HG03520 (cell line): ENCODE measurements around the gene TMEM190.
A peak's percentile ranks its signal among the peaks of the same experiment; 100 is the strongest.
"Not testable (repeated sequence)": the region's sequence is repeated elsewhere in the genome, so short reads cannot be mapped to it uniquely, and the experiment has no call there.

Experiments used
- ATAC-seq: cut with Tn5 transposase; IDR thresholded peaks from one replicate; pipeline ENCODE4 v1.9.1; 2021; ENCODE audit warnings: mild to moderate bottlenecking, moderate library complexity; ENCODE audit not compliant: unreplicated experiment

TMEM190 gene

DNA sequence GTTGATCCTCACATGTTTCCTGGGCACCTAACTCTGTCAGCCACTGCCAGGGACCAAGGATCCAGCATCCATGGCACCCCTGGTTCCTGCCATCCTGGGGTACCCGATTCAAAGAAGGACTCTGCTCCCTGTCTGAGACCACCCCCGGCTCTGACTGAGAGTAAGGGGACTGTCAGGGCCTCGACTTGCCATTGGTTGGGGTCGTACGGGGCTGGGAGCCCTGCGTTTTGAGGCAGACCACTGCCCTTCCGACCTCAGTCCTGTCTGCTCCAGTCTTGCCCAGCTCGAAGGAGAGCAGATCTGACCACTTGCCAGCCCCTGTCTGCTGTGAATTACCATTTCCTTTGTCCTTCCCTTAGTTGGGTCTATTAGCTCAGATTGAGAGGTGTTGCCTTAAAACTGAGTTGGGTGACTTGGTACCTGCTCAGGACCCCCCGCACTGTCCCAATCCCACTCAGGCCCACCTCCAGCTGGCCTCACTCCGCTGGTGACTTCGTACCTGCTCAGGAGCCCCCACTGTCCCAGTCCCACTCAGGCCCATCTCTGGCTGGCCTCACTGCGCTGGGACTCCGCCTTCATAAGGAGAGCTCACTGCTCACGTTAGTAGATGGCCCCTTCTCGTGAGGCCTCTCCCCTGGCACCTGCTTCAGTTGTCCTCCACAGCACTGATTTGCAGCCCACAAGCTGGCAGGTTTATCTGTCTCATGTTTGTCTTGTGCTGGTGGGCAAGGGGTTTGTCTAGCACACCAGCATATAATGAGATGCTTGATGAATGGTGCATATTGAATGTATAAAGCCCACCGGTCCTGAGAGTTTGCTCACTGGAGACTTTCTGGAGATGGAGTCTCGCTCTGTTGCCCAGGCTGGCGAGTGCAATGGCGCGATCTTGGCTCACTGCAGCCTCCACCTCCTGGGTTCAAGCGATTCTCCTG is 13.0 kb downstream of the TMEM190 start:
- no peak for ATAC-seq

DNA sequence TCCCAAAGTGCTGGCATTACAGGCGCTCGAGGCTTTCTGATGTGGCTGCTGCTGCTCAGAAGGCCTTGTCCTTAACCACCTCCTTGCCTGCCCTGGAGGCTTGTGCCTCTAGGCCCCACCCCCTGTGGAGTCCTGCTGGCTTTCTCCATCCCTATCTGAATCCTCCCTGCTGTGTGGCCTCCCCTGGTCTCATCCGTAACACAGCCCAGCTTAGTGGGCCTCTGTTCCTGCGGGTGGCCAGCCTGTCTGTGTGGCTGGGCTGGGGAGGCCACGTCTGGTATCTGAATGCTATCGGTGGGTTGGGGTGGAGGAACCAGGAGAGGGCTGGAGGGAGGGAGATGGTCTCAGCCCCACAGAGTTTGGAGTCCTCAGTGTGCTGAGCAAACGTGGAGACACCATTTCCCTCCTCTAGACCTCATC is 13.8 kb downstream of the TMEM190 start:
- no peak for ATAC-seq

GRCh38 chr19:55391191-55391670 is 14.6 kb downstream of the TMEM190 start:
- no peak for ATAC-seq

- ATAC-seq = no peak
Observed at GRCh38 chr19:55391702-55392615, 15.3 kb downstream of the TMEM190 start.

DNA sequence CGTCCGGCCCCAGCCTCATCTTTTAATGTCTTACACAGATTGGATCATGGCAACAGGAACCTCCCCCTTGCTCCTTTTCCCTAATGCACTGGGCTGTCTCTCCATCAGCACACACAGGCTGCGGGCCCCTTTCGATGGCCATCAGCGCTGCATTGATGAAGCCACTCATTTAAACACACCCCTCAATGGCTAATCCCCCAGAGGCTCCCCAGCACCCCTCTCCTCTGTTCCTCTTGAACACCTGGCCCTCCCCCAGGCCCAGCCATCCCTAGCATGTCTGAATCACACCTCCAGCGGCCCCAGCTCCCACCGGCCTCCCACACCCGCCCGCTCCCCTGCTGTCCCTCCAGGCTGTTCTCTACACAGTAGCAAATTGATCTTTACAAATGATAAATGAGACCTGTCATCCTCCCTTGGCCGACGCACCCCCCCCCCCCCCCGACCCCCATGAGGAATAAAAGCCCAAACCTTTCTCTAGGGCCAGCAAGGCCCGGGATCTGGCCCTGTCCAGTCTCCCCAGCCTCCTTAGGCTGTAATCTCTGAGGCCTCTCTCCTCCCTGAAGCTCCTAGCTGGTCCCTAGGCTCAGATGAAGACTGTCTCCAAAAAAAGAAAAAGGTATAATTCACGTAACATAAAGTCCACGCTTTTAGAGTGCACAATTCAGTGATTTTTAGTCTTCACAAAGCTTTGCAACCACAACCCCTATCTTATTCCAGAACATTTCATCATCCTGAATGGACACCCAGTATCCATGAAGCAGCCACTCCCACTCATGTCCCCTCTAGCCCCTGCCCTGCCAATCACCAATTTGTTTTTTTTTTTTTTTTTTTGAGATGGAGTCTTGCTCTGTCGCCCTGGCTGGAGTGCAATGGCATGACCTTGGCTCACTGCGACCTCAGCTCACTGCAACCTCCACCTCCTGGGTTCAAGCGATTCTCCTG is 16.5 kb downstream of the TMEM190 start:
- ATAC-seq = no peak

DNA sequence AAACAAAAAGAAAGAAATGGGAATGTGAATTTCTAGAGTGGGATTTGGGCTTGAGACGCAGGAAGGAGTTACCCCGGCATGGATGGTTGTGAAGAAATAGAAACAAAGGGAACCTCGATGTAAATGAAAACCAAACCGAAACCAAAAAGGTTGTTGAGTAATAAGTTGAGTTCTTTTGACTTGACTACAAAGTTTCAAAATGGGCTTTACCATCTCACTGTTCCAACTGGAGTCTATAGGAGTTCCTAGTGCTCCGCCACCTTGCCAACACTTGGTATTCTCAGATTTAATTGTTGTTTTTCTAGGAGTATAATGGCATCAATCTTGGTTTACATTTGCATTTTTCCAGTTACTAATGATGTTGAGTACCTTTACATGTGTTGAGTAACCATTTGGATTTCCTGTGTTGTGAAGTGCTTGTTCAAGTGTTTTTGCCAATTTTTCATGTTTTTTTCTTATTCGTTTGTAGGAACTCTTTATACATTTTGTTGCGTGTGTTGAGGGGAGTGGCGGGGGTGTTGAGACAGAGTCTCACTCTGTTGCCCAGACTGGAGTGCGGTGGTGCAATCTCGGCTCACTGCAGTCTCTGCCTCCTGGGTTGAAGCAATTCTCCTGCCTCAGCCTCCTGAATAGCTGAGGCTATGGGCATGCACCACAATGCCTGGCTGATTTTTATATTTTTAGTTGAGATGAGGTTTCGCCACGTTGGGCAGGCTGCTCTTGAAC is 21.7 kb downstream of the TMEM190 start:
- no peak for ATAC-seq

- ATAC-seq = no peak
Observed at GRCh38 chr19:55400281-55401087, 23.9 kb downstream of the TMEM190 start.

DNA sequence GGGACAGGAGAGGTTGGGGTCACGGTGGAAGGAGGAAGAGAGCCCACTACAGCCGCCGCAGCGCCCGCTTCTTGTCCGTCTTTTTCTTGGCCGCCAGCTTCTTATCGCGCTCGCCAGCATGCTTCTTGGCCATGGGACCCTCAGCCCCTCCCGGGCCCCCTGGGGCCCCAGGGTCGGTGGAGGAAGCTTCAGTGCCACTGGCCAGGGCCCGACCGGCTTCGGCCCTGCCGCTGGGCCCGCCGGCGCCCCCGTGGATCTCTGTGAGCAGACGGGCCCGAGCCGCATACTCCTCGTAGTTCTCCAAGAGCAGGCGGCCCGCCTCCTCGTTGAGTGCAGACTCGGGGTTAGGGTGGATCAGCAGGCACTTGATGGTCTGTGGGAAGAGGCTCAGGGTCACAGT is 24.8 kb downstream of the TMEM190 start:
- not testable (repeated sequence) for ATAC-seq

DNA sequence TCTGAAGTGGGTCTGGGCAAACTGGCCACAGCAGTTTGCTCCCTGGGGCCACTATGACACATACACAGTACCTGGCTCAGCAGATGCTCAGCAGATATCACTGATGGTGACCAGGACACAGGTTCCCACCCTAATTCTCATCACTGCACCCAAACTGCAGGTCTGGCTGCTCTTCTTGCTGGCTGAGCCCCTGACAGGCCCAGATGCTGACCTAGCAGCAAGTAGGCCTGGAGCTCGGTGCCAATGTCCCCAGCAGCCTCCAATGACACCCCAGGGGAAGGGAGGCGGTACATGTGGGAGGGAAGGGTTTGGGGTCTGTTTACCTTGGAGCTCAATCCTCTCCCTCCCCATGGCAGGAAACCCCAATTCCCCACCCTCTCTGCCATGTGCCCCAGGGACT is 25.9 kb downstream of the TMEM190 start:
- no peak for ATAC-seq

GRCh38 chr19:55405638-55406037 is 29.0 kb downstream of the TMEM190 start:
- ATAC-seq = no peak

GRCh38 chr19:55406091-55406825 is 29.6 kb downstream of the TMEM190 start:
- ATAC-seq = no peak

GRCh38 chr19:55406826-55407549 is 30.4 kb downstream of the TMEM190 start:
- peak; percentile 2 for ATAC-seq

- not testable (repeated sequence) for ATAC-seq
Observed at GRCh38 chr19:55407550-55407799, 30.8 kb downstream of the TMEM190 start, which contains the start of gene UBE2S. UBE2S (minus strand) TSS chr19:55407788; CDS start chr19:55407589, 199 bp downstream.

GRCh38 chr19:55407800-55408532 is 31.3 kb downstream of the TMEM190 start:
- peak; percentile 76 for ATAC-seq

DNA sequence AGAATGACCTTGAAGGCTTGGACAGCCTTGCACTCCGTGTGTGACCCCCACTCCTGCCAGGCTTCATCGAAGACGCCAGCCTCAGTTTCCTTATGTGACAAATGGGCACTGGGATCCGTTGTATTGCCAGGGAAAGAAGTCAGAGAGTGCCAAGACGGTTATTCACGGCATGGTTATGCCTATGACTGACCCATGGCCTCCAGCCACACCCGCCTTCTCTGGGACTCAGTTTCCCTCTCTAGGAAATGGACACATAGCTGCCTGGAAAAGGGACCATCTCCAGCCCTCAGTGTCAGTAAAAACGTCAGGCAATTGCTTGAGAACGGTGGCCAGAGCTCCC is 31.9 kb downstream of the TMEM190 start:
- no peak for ATAC-seq

GRCh38 chr19:55409179-55409578 is 32.6 kb downstream of the TMEM190 start:
- ATAC-seq = not testable (repeated sequence)

- ATAC-seq = no peak
Observed at GRCh38 chr19:55410168-55410567, 33.5 kb downstream of the TMEM190 start.
